HL-60 (cell line): Measurements from ENCODE around the gene ZNF214.

Experiments
- CTCF ChIP-seq: IDR thresholded peaks from one replicate; pipeline ENCODE4 v1.5.1; 2011; ENCODE audit warnings: low read length, control low read depth, inconsistent platforms; ENCODE audit not compliant: insufficient read depth
- POLR2AphosphoS5 ChIP-seq: IDR thresholded peaks from 2 replicates; pipeline ENCODE4 v1.6.1; 2012; ENCODE audit warnings: low read depth

DNA sequence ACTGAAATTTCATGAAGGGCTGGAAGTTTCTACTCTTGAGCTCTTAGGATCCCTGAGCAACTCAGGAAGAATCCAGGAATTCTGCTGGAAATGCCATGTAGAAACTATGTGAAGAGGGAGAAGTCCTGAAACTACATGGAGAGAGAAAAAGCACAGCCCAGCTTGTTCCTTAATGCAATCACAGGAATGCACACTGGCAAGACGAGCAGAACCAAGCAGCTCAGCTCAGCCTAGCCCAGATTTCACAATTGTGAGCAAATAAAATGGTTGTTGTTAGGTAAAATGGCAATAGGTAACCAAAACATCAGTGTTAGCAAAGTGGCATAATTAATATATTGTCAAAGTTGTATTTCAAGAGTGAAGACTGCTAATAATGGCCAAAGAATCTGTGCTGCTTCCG, 28.1 kb downstream of the ZNF214 start:
- TF ChIP-seq CTCF, result no peak
- TF ChIP-seq POLR2AphosphoS5, result no peak
